ENCODE results near the gene CDC14A. TPM values are rescaled to one million over a fixed set of nuclear protein-coding genes. Genes with fewer than 3 reads are reported as not detected.

Gene CDC14A
- total RNA-seq, 1 experiment from 2014 or later, result 3.4 TPM

DNA sequence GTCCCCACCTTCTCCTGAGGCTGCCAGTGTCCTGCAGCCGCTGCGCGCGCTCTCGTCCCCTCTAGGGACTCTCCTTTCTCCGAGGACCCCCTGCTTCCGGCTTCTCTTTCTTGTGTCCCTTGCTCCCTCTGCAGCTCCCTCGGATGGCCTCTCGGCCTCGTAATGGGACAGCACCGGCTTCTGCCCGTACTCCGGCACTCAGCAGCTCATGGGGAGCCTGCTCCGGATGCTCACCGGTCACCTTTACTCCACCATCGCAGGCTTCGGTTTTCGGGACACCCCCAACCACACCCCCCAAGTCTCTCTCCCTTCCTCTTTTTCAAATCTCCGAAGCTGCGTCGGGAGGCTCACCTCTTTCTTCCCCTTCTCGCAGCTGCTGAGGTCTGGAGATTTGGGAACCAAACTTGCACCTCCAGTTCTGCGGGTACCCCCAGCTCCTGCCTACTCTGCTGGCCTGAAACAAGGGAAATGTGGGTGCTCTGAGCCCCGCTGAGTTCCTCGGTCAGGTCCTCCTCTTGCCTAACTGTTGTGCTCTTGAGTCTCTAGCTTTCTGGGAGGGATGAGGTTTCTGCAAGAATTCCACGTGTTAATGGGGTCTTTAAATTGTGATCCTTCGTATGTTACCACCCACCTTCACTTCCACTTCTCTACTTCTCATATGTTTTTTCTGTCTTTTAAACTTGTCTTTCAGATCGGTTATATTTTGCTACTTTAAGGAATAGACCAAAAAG is 930 bp downstream of the CDC14A start:
- no peaks in the 10 kb centered on the region for H3K27me3 ChIP-seq (ENCODE audit: low read length)
- H3K4me1 ChIP-seq (ENCODE audit: insufficient read depth, low read length), result peaks cover 29% of the 10 kb centered on the region
- ATAC-seq, result 0 out of 2 replicates have a peak, but pooled peaks have one; percentile 0
- H3K4me3 ChIP-seq (ENCODE audit: low read length), result peak overlapping the region; percentile 92
- no peaks in the 10 kb centered on the region for H3K36me3 ChIP-seq (ENCODE audit: low read depth, low read length)
- H3K9me3 ChIP-seq (ENCODE audit: low read length), result no peaks in the 10 kb centered on the region
- POLR2A ChIA-PET (ENCODE audit: unreplicated experiment), result interaction anchor here (0.6 kb wide), 3 partner anchors 23 to 88 kb away, joined by 3 to 8 read pairs (median 5); no protein-coding TSS in a partner anchor
- peak overlapping the region; percentile 93 for H2AFZ ChIP-seq (ENCODE audit: low read length)
- H3K79me2 ChIP-seq (ENCODE audit: low read length), result 0 out of 2 replicates have a peak, but pooled peaks cover 3% of the 10 kb centered on the region
- peak overlapping the region; percentile 91 for H3K4me2 ChIP-seq (ENCODE audit: low read length)
- no TSS peak for BruUV-seq (replicated peaks)
- CTCF ChIA-PET, result no interaction called here
- peak overlapping the region; percentile 59 for H3K9ac ChIP-seq (ENCODE audit: low read length)
- no peak overlapping the region for H3K27ac ChIP-seq (ENCODE audit: low read length)
- no peak for DNase-seq
- TF ChIP-seq EZH2 (IDR thresholded peaks at IDR 0.05; ENCODE audit: low read length, unreplicated experiment) (no peak), EZH2phosphoT487 (IDR thresholded peaks at IDR 0.05; ENCODE audit: borderline replicate concordance, low read length) (no peak)
- TF ChIP-seq, protein P1, sequence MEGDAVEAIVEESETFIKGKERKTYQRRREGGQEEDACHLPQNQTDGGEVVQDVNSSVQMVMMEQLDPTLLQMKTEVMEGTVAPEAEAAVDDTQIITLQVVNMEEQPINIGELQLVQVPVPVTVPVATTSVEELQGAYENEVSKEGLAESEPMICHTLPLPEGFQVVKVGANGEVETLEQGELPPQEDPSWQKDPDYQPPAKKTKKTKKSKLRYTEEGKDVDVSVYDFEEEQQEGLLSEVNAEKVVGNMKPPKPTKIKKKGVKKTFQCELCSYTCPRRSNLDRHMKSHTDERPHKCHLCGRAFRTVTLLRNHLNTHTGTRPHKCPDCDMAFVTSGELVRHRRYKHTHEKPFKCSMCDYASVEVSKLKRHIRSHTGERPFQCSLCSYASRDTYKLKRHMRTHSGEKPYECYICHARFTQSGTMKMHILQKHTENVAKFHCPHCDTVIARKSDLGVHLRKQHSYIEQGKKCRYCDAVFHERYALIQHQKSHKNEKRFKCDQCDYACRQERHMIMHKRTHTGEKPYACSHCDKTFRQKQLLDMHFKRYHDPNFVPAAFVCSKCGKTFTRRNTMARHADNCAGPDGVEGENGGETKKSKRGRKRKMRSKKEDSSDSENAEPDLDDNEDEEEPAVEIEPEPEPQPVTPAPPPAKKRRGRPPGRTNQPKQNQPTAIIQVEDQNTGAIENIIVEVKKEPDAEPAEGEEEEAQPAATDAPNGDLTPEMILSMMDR (conservative IDR thresholded peaks at IDR 0.05; ENCODE audit: low read depth, low read length), result no peak
- no peaks in the 10 kb centered on the region for H3K9me2 ChIP-seq (replicated peaks; ENCODE audit: low read length)
- intact Hi-C loops (cut with micrococcal nuclease), result loop anchor here (2.0 to 10.0 kb wide), 6 partner anchors 30 to 522 kb away; partner anchors contain the start of genes DBT, RTCA, SASS6 and TRMT13
- no peaks in the 10 kb centered on the region for H3F3A ChIP-seq (ENCODE audit: low read length, unreplicated experiment)
- no peaks in the 10 kb centered on the region for H4K20me1 ChIP-seq (ENCODE audit: low read length)

DNA sequence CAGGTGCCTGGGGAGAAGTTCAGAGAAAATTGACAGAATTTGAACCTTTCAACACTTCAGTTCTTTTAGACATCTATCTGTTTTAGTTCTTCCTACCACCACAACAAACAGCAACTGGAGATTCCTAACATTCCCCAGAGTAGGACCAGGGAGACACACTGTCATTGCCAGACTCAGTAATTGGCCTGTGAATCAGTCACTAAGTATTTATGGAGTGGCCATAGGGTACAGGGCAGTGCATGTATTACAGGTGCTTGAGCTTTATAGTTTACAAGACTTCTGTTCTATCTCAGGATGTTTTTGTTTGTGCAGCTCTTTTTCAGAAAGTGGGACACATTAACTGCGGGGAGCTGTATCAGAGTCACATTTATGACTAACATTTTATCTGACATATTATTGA is 1.7 kb downstream of the CDC14A start:
- TSS peak; percentile 44 for BruUV-seq (replicated peaks)
- TF ChIP-seq EZH2phosphoT487 (IDR thresholded peaks at IDR 0.05; ENCODE audit: borderline replicate concordance, low read length) (no peak), EZH2 (IDR thresholded peaks at IDR 0.05; ENCODE audit: low read length, unreplicated experiment) (no peak)
- TF ChIP-seq, protein P1 (conservative IDR thresholded peaks at IDR 0.05; ENCODE audit: low read depth, low read length), result no peak
- intact Hi-C loops (cut with micrococcal nuclease), result loop anchor here (2.0 to 10.0 kb wide), 7 partner anchors 31 to 521 kb away; partner anchors contain the start of genes DBT, RTCA, SASS6 and TRMT13
- Histone ChIP-seq H3K4me2 (ENCODE audit: low read length) (peak overlapping the region; percentile 91), H3K9me2 (replicated peaks; ENCODE audit: low read length) (no peaks in the 10 kb centered on the region), H3K9me3 (ENCODE audit: low read length) (no peaks in the 10 kb centered on the region), H3K27me3 (ENCODE audit: low read length) (no peaks in the 10 kb centered on the region), H3F3A (ENCODE audit: low read length, unreplicated experiment) (no peaks in the 10 kb centered on the region), H3K27ac (ENCODE audit: low read length) (no peak overlapping the region), H3K36me3 (ENCODE audit: low read depth, low read length) (no peaks in the 10 kb centered on the region), H3K9ac (ENCODE audit: low read length) (no peak overlapping the region), H3K4me3 (ENCODE audit: low read length) (peak overlapping the region; percentile 92), H4K20me1 (ENCODE audit: low read length) (no peaks in the 10 kb centered on the region), H2AFZ (ENCODE audit: low read length) (no peak overlapping the region), H3K4me1 (ENCODE audit: insufficient read depth, low read length) (peaks cover 29% of the 10 kb centered on the region), H3K79me2 (ENCODE audit: low read length) (0 out of 2 replicates have a peak, but pooled peaks cover 3% of the 10 kb centered on the region)
- CTCF ChIA-PET, result interaction anchor here (0.6 kb wide), 1 partner anchor 127 kb away, joined by 3 read pairs; no protein-coding TSS in a partner anchor
- POLR2A ChIA-PET (ENCODE audit: unreplicated experiment), result interaction anchor here (0.6 kb wide), 1 partner anchor 22 kb away, joined by 3 read pairs; no protein-coding TSS in a partner anchor
- peak; percentile 38 for ATAC-seq
- DNase-seq, result peak; percentile 85
